ENCODE results near the gene TCF7. TPM values are rescaled to one million over a fixed set of nuclear protein-coding genes. Genes with fewer than 3 reads are reported as not detected.
A peak's percentile ranks its signal among the peaks of the same experiment; 100 is the strongest.

TCF7 gene
- total and polyA plus RNA-seq, 2 of the 13 experiments (the other 11 are each of a cell fraction or from before 2014, with no cell fraction given) = 6.3 to 6.8 TPM

DNA sequence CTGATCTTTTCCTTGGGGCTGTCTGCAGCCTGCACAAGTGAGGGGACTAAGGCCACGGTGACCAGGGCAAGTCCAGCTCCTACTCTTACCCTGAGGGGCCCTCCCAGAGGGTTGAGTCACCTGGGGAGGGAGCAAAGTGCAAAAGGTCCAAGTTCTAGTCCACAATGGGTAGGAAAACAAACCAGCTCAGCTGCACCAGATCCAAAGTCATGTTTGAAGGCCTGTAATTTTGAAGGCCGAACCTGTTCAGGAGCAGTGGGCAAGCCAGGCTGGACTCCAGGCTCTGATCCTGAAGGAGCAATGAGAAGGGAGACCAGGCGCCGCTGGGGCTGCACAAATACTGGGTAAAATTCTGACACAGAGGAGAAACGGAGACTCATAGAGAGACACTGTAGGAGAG is 15.8 kb upstream of the TCF7 start (continued):
- TF ChIP-seq ZNF530 (CRISPR knock-in tag; IDR thresholded peaks at IDR 0.05; ENCODE audit: low read depth) (no peak), ZNF543 (CRISPR knock-in tag; IDR thresholded peaks at IDR 0.05) (peak; percentile 49; the same call in 1 of the 2 replicates), ZNF766 (CRISPR knock-in tag; IDR thresholded peaks at IDR 0.05; ENCODE audit: borderline replicate concordance) (0 out of 2 replicates have a peak, but pooled peaks have one; percentile 62), FOSL1 (CRISPR knock-in tag; IDR thresholded peaks at IDR 0.05; ENCODE audit: borderline replicate concordance) (peak; percentile 97), JUN (CRISPR knock-in tag; IDR thresholded peaks at IDR 0.05) (peak; percentile 87), ZSCAN21 (CRISPR knock-in tag; IDR thresholded peaks at IDR 0.05; ENCODE audit: borderline replicate concordance) (0 out of 2 replicates have a peak, but pooled peaks have one; percentile 22), MYC (CRISPR knock-in tag; IDR thresholded peaks at IDR 0.05; ENCODE audit: borderline replicate concordance) (peak; percentile 64; the same call in 1 of the 2 replicates), ZBTB8A (CRISPR knock-in tag; IDR thresholded peaks at IDR 0.05; ENCODE audit: borderline replicate concordance, low read depth) (no peak), CCDC6 (CRISPR knock-in tag; IDR thresholded peaks at IDR 0.05) (peak; percentile 87), SNRNP70 (IDR thresholded peaks at IDR 0.05; ENCODE audit: low read depth, low read length) (no peak), ZNF225 (CRISPR knock-in tag; IDR thresholded peaks at IDR 0.05) (no peak; the same call in 1 of the 2 replicates), JUND (CRISPR knock-in tag; IDR thresholded peaks at IDR 0.05) (peak; percentile 97), RXRA (CRISPR knock-in tag; IDR thresholded peaks at IDR 0.05) (peak; percentile 96), ZNF230 (CRISPR knock-in tag; IDR thresholded peaks at IDR 0.05) (no peak), ISL2 (CRISPR knock-in tag; IDR thresholded peaks at IDR 0.05) (peak; percentile 89), KDM5B (CRISPR knock-in tag; IDR thresholded peaks at IDR 0.05; ENCODE audit: borderline replicate concordance) (peak; percentile 65), HNRNPL (IDR thresholded peaks at IDR 0.05; ENCODE audit: low read depth, low read length) (0 out of 2 replicates have a peak, but pooled peaks have one; percentile 20)
- TF ChIP-seq, protein P1, sequence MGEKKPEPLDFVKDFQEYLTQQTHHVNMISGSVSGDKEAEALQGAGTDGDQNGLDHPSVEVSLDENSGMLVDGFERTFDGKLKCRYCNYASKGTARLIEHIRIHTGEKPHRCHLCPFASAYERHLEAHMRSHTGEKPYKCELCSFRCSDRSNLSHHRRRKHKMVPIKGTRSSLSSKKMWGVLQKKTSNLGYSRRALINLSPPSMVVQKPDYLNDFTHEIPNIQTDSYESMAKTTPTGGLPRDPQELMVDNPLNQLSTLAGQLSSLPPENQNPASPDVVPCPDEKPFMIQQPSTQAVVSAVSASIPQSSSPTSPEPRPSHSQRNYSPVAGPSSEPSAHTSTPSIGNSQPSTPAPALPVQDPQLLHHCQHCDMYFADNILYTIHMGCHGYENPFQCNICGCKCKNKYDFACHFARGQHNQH (CRISPR knock-in tag; IDR thresholded peaks at IDR 0.05) = peak; percentile 91
- TF ChIP-seq, protein P2, sequence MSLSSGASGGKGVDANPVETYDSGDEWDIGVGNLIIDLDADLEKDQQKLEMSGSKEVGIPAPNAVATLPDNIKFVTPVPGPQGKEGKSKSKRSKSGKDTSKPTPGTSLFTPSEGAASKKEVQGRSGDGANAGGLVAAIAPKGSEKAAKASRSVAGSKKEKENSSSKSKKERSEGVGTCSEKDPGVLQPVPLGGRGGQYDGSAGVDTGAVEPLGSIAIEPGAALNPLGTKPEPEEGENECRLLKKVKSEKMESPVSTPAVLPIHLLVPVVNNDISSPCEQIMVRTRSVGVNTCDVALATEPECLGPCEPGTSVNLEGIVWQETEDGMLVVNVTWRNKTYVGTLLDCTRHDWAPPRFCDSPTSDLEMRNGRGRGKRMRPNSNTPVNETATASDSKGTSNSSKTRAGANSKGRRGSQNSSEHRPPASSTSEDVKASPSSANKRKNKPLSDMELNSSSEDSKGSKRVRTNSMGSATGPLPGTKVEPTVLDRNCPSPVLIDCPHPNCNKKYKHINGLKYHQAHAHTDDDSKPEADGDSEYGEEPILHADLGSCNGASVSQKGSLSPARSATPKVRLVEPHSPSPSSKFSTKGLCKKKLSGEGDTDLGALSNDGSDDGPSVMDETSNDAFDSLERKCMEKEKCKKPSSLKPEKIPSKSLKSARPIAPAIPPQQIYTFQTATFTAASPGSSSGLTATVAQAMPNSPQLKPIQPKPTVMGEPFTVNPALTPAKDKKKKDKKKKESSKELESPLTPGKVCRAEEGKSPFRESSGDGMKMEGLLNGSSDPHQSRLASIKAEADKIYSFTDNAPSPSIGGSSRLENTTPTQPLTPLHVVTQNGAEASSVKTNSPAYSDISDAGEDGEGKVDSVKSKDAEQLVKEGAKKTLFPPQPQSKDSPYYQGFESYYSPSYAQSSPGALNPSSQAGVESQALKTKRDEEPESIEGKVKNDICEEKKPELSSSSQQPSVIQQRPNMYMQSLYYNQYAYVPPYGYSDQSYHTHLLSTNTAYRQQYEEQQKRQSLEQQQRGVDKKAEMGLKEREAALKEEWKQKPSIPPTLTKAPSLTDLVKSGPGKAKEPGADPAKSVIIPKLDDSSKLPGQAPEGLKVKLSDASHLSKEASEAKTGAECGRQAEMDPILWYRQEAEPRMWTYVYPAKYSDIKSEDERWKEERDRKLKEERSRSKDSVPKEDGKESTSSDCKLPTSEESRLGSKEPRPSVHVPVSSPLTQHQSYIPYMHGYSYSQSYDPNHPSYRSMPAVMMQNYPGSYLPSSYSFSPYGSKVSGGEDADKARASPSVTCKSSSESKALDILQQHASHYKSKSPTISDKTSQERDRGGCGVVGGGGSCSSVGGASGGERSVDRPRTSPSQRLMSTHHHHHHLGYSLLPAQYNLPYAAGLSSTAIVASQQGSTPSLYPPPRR (CRISPR knock-in tag; IDR thresholded peaks at IDR 0.05; ENCODE audit: borderline replicate concordance) = peak; percentile 84
- TF ChIP-seq, protein P3, sequence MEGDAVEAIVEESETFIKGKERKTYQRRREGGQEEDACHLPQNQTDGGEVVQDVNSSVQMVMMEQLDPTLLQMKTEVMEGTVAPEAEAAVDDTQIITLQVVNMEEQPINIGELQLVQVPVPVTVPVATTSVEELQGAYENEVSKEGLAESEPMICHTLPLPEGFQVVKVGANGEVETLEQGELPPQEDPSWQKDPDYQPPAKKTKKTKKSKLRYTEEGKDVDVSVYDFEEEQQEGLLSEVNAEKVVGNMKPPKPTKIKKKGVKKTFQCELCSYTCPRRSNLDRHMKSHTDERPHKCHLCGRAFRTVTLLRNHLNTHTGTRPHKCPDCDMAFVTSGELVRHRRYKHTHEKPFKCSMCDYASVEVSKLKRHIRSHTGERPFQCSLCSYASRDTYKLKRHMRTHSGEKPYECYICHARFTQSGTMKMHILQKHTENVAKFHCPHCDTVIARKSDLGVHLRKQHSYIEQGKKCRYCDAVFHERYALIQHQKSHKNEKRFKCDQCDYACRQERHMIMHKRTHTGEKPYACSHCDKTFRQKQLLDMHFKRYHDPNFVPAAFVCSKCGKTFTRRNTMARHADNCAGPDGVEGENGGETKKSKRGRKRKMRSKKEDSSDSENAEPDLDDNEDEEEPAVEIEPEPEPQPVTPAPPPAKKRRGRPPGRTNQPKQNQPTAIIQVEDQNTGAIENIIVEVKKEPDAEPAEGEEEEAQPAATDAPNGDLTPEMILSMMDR (CRISPR knock-in tag; IDR thresholded peaks at IDR 0.05) = peak; percentile 32
- TF ChIP-seq, protein P4, sequence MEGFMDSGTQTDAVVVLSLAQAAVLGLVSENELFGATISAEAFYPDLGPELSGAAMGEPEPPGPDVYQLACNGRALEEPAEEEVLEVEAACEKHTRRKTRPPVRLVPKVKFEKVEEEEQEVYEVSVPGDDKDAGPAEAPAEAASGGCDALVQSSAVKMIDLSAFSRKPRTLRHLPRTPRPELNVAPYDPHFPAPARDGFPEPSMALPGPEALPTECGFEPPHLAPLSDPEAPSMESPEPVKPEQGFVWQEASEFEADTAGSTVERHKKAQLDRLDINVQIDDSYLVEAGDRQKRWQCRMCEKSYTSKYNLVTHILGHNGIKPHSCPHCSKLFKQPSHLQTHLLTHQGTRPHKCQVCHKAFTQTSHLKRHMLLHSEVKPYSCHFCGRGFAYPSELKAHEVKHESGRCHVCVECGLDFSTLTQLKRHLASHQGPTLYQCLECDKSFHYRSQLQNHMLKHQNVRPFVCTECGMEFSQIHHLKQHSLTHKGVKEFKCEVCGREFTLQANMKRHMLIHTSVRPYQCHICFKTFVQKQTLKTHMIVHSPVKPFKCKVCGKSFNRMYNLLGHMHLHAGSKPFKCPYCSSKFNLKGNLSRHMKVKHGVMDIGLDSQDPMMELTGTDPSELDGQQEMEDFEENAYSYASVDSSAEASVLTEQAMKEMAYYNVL (CRISPR knock-in tag; IDR thresholded peaks at IDR 0.05; ENCODE audit: borderline replicate concordance) = peak; percentile 71; the same call in 1 of the 2 replicates

Measured in HepG2 (cell line).